Progenitor cell of endocrine pancreas (in vitro differentiated cells): ENCODE results near the gene PEX10. TPM values are rescaled to one million over a fixed set of nuclear protein-coding genes. Genes with fewer than 3 reads are reported as not detected.

ENCODE experiments used
- DNase-seq: peaks from one replicate; pipeline ENCODE4 v3.0.0; 2021; ENCODE audit warnings: low spot score; ENCODE audit not compliant: unreplicated experiment
- H3K27ac Mint-ChIP-seq: 2 replicates; pipeline ENCODE4 v1.8.0; 2021; ENCODE audit warnings: mild to moderate bottlenecking, moderate library complexity, mixed read lengths
- H3K27me3 Mint-ChIP-seq: 2 replicates; pipeline ENCODE4 v1.8.0; 2021; ENCODE audit warnings: mixed read lengths
- H3K36me3 Mint-ChIP-seq: 2 replicates; pipeline ENCODE4 v1.8.0; 2022; ENCODE audit warnings: mixed read lengths; ENCODE audit not compliant: insufficient read depth
- H3K4me1 Mint-ChIP-seq: 2 replicates; pipeline ENCODE4 v1.8.0; 2021; ENCODE audit warnings: low read depth, mixed read lengths
- H3K4me3 Mint-ChIP-seq: 2 replicates; pipeline ENCODE4 v1.8.0; 2021; ENCODE audit warnings: low read depth, mild to moderate bottlenecking, moderate library complexity, mixed read lengths
- H3K9me3 Mint-ChIP-seq: 2 replicates; pipeline ENCODE4 v1.8.0; 2021; ENCODE audit warnings: low read depth, mixed read lengths
- total RNA-seq: library from RNA; stranded (reverse); gene quantifications from 2 replicates; pipeline ENCODE4 v1.2.1, GENCODE V29; 2021
- TF ChIP-seq, protein P1 (sequence below): fragments of 200-600 bp; sonication (generic); IDR thresholded peaks from one replicate; pipeline ENCODE4 v1.5.0; 2021; ENCODE audit warnings: antibody characterized with exemption, mild to moderate bottlenecking; ENCODE audit not compliant: unreplicated experiment

PEX10 gene
- total RNA-seq, 1 donor from 2014 or later = 27.5 TPM

DNA sequence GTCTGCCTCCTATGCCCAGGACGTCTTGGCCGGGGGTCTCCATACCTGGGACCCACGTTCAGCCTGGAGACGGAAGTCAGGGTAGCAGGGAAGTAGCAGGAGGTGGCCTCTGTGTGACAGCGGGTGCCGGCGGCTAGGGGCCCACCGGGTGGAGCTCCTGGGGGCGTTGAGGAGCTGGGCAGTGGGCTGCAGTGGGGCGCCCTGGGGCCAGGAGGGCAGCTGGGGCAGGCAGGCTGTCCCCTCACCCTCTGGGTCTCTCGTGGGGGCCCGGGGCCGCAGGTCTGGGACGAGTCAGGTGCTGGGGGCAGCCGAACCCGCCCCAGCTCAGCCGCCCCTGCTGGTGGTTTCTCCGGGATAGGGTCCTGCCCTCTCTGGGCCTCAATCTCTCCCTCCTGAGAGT, 14.7 kb upstream of the PEX10 start:
- H3K27ac Mint-ChIP-seq = no peak overlapping the region
- TF ChIP-seq, protein P1, sequence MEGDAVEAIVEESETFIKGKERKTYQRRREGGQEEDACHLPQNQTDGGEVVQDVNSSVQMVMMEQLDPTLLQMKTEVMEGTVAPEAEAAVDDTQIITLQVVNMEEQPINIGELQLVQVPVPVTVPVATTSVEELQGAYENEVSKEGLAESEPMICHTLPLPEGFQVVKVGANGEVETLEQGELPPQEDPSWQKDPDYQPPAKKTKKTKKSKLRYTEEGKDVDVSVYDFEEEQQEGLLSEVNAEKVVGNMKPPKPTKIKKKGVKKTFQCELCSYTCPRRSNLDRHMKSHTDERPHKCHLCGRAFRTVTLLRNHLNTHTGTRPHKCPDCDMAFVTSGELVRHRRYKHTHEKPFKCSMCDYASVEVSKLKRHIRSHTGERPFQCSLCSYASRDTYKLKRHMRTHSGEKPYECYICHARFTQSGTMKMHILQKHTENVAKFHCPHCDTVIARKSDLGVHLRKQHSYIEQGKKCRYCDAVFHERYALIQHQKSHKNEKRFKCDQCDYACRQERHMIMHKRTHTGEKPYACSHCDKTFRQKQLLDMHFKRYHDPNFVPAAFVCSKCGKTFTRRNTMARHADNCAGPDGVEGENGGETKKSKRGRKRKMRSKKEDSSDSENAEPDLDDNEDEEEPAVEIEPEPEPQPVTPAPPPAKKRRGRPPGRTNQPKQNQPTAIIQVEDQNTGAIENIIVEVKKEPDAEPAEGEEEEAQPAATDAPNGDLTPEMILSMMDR = no peak

GRCh38 chr1:2426540-2426939, 14.2 kb upstream of the PEX10 start:
- Mint-ChIP-seq H3K9me3 (peaks cover 3% of the 10 kb centered on the region), H3K36me3 (no peaks in the 10 kb centered on the region), H3K4me3 (no peak overlapping the region), H3K27ac (no peak overlapping the region), H3K4me1 (no peaks in the 10 kb centered on the region), H3K27me3 (peaks cover 15% of the 10 kb centered on the region)
- no peak for DNase-seq
- TF ChIP-seq, protein P1 = no peak

More for the DNA sequence above, 14.7 kb upstream of the PEX10 start:
- DNase-seq = no peak
- no peaks in the 10 kb centered on the region for H3K4me1 Mint-ChIP-seq
- H3K9me3 Mint-ChIP-seq = peaks cover 3% of the 10 kb centered on the region
- peaks cover 15% of the 10 kb centered on the region for H3K27me3 Mint-ChIP-seq
- no peak overlapping the region for H3K4me3 Mint-ChIP-seq
- no peaks in the 10 kb centered on the region for H3K36me3 Mint-ChIP-seq

GRCh38 chr1:2425892-2426291, 13.5 kb upstream of the PEX10 start:
- TF ChIP-seq, protein P1 = no peak

DNA sequence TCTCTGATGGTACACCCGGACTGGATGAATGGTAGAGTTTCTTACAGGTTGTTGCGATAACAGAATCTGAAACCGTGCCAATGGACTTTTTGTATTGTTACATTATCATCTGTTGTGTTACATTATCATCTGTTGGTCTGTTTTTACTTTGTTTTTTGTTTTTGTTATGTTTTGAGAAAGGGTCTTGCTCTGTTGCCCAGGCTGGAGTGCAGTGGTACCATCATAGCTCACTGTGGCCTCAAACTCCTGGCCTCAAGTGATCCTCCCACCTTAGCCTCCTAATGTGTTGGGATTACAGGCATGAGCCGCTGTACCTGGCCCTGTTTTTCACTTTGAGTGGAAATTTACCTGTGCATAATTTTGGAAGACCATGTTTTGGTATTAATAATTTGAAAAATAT, 10.2 kb upstream of the PEX10 start:
- Mint-ChIP-seq H3K4me3 (no peak overlapping the region), H3K4me1 (no peaks in the 10 kb centered on the region), H3K9me3 (peaks cover 3% of the 10 kb centered on the region), H3K36me3 (no peaks in the 10 kb centered on the region), H3K27ac (no peak overlapping the region), H3K27me3 (peaks cover 32% of the 10 kb centered on the region)
- TF ChIP-seq, protein P1 = no peak
- DNase-seq = no peak

More at GRCh38 chr1:2425892-2426291, 13.5 kb upstream of the PEX10 start:
- no peaks in the 10 kb centered on the region for H3K4me1 Mint-ChIP-seq
- H3K36me3 Mint-ChIP-seq = no peaks in the 10 kb centered on the region
- peaks cover 15% of the 10 kb centered on the region for H3K27me3 Mint-ChIP-seq
- H3K9me3 Mint-ChIP-seq = peaks cover 3% of the 10 kb centered on the region
- H3K4me3 Mint-ChIP-seq = no peak overlapping the region
- DNase-seq = no peak
- H3K27ac Mint-ChIP-seq = no peak overlapping the region

DNA sequence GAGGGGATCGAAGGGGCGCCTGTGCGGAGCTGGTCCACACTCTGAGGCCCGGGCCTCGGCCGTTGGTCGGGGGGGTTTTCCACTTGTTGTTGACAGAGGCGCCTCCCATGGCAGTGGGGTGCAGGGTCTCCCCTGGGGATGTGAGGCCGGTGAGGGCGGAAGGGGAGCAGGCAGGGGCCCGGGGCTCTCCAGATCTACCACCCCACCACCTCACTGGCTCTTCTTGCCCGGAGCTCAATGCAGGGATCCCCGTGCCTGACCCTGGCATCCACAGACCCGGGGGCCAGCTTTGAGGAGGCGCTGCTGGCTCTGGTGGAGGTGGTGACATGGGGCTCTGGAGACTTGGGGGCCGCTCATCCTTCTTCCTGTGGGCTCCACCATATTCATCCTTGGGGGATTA, 7.1 kb upstream of the PEX10 start:
- no peak overlapping the region for H3K4me3 Mint-ChIP-seq
- TF ChIP-seq, protein P1 = no peak
- peaks cover 3% of the 10 kb centered on the region for H3K9me3 Mint-ChIP-seq
- H3K36me3 Mint-ChIP-seq = no peaks in the 10 kb centered on the region
- no peak for DNase-seq
- H3K27ac Mint-ChIP-seq = no peak overlapping the region
- H3K27me3 Mint-ChIP-seq = peaks cover 46% of the 10 kb centered on the region
- H3K4me1 Mint-ChIP-seq = peaks cover 1% of the 10 kb centered on the region
